H1 (cell line): Measurements from ENCODE around the gene PLXDC2. TPM values are rescaled to one million over a fixed set of nuclear protein-coding genes. Genes with fewer than 3 reads are reported as not detected.
A peak's percentile ranks its signal among the peaks of the same experiment; 100 is the strongest.

ENCODE experiments used
- CTCF ChIA-PET: fragments of 300-600 bp; sonication (Branson Sonifier 250); formaldehyde crosslinking; loops from one replicate; lab custom pipeline; 2021; ENCODE audit not compliant: partially characterized antibody; lab: Charles Lee
- POLR2A ChIA-PET: fragments of 300-600 bp; sonication (Branson Sonifier 250); formaldehyde crosslinking; loops from one replicate; lab custom pipeline; 2021; ENCODE audit warnings: inconsistent platforms; ENCODE audit not compliant: partially characterized antibody; lab: Charles Lee
- DNase-seq, 2 experiments: peaks; one replicate each; pipeline versions ENCODE4 v3.0.0 to v3.0.0-alpha.2; 2010 to 2022; ENCODE audit warnings: low spot score in 2 of 2, low read depth in 1 of 2, mixed read lengths in 1 of 2
- FAIRE-seq: peaks from 2 replicates; lab custom pipeline; 2011; peaks lifted over from hg19 to GRCh38; lab: Jason Lieb, UNC
- H2AFZ ChIP-seq: 2 replicates; pipeline ENCODE4 v1.8.1; 2012; ENCODE audit warnings: low read length, inconsistent platforms
- H2AK5ac ChIP-seq: 2 replicates; pipeline ENCODE4 v1.6.1; 2013; ENCODE audit warnings: low read depth, low read length
- H2BK120ac ChIP-seq: replicated peaks from 2 replicates; pipeline ENCODE3; 2013; ENCODE audit warnings: low read depth, low read length, inconsistent platforms
- H2BK12ac ChIP-seq: 2 replicates; pipeline ENCODE4 v1.6.1; 2013; ENCODE audit warnings: low read depth, low read length
- H2BK15ac ChIP-seq: 2 replicates; pipeline ENCODE4 v1.6.1; 2013; ENCODE audit warnings: low read length
- H2BK20ac ChIP-seq: 2 replicates; pipeline ENCODE4 v1.6.1; 2013; ENCODE audit warnings: low read length
- H2BK5ac ChIP-seq: 2 replicates; pipeline ENCODE4 v1.6.1; 2013; ENCODE audit warnings: low read depth, low read length
- H3K14ac ChIP-seq: 2 replicates; pipeline ENCODE4 v1.6.1; 2013; ENCODE audit warnings: inconsistent platforms; ENCODE audit not compliant: insufficient read length
- H3K18ac ChIP-seq: 2 replicates; pipeline ENCODE4 v1.6.1; 2013; ENCODE audit warnings: low read length; ENCODE audit errors: extremely low read depth
- H3K23ac ChIP-seq: 2 replicates; pipeline ENCODE4 v1.6.1; 2013; ENCODE audit warnings: inconsistent platforms; ENCODE audit not compliant: insufficient read length
- H3K23me2 ChIP-seq: 2 replicates; pipeline ENCODE4 v1.6.1; 2013; ENCODE audit warnings: low read depth, low read length
- H3K27ac ChIP-seq: 2 replicates; pipeline ENCODE4 v1.6.1; 2011; ENCODE audit warnings: low read depth, low read length, inconsistent platforms
- H3K27me3 ChIP-seq, 4 experiments: replicated peaks in 1 of 4; 1 replicate in 1 of 4; 2 replicates in 3 of 4; pipeline versions ENCODE4 v1.6.1 to v1.8.1; 2011 to 2013; ENCODE audit warnings: low read length in 3 of 4, mild to moderate bottlenecking in 3 of 4, inconsistent platforms in 2 of 4, mixed read lengths in 2 of 4, moderate library complexity in 1 of 4; ENCODE audit not compliant: control insufficient read depth in 3 of 4, insufficient read depth in 3 of 4; ENCODE audit errors: extremely low read depth in 1 of 4
- H3K36me3 ChIP-seq, 4 experiments: 2 replicates each; pipeline versions ENCODE4 v1.6.1 to v1.8.1; 2011 to 2013; ENCODE audit warnings: mild to moderate bottlenecking in 4 of 4, low read length in 3 of 4, moderate library complexity in 2 of 4, control low read depth in 1 of 4, inconsistent platforms in 1 of 4; ENCODE audit not compliant: insufficient read depth in 4 of 4, control insufficient read depth in 2 of 4
- H3K4ac ChIP-seq: replicated peaks from 2 replicates; pipeline ENCODE3; 2013; ENCODE audit warnings: low read length, low read depth, mixed read lengths, inconsistent platforms; ENCODE audit not compliant: insufficient read length
- H3K4me1 ChIP-seq, 4 experiments: replicated peaks in 1 of 4; 1 replicate in 1 of 4; 2 replicates in 3 of 4; pipeline versions ENCODE4 v1.6.1 to v1.8.1; 2011 to 2013; ENCODE audit warnings: low read length in 3 of 4, inconsistent platforms in 2 of 4, mixed read lengths in 1 of 4; ENCODE audit not compliant: insufficient read depth in 4 of 4, control insufficient read depth in 3 of 4
- H3K4me2 ChIP-seq, 2 experiments: 2 replicates each; pipeline versions ENCODE4 v1.6.1 to v1.8.1; 2011 to 2013; ENCODE audit warnings: low read depth in 2 of 2, low read length in 2 of 2, control low read depth in 1 of 2, inconsistent platforms in 1 of 2, mild to moderate bottlenecking in 1 of 2; ENCODE audit not compliant: insufficient read depth in 1 of 2
- H3K4me3 ChIP-seq, 4 experiments: fragments of 200-600, 300-600 bp in 1 of 4; sonication (generic), shearing (Covaris generic), sonication (Bioruptor Twin) in 1 of 4; 2 replicates each; pipeline versions ENCODE4 v1.5.1 to v1.8.1; 2011 to 2016; ENCODE audit warnings: low read length in 4 of 4, low read depth in 3 of 4, control low read depth in 2 of 4, inconsistent platforms in 2 of 4, mild to moderate bottlenecking in 2 of 4, mixed read lengths in 1 of 4, moderate library complexity in 1 of 4; ENCODE audit not compliant: insufficient read depth in 2 of 4; ENCODE audit errors: extremely low read depth in 1 of 4
- H3K56ac ChIP-seq: replicated peaks from 2 replicates; pipeline ENCODE3; 2013; ENCODE audit warnings: low read depth, mild to moderate bottlenecking, mixed read lengths, low read length, inconsistent platforms; ENCODE audit not compliant: insufficient read length
- H3K79me1 ChIP-seq: 2 replicates; pipeline ENCODE4 v1.6.1; 2013; ENCODE audit warnings: low read depth, low read length, control low read depth
- H3K79me2 ChIP-seq, 2 experiments: 2 replicates each; pipeline versions ENCODE4 v1.6.1 to v1.8.1; 2012 to 2013; ENCODE audit warnings: low read length in 2 of 2, mild to moderate bottlenecking in 2 of 2, inconsistent platforms in 1 of 2; ENCODE audit not compliant: insufficient read depth in 2 of 2, control insufficient read depth in 1 of 2
- H3K9ac ChIP-seq, 4 experiments: replicated peaks in 1 of 4; 1 replicate in 1 of 4; 2 replicates in 3 of 4; pipeline versions ENCODE4 v1.6.1 to v1.8.1; 2011 to 2013; ENCODE audit warnings: low read depth in 3 of 4, low read length in 3 of 4, control low read depth in 2 of 4, mild to moderate bottlenecking in 2 of 4, moderate library complexity in 2 of 4, inconsistent platforms in 1 of 4; ENCODE audit errors: extremely low read depth in 1 of 4
- H3K9me3 ChIP-seq, 2 experiments: 2 replicates each; pipeline versions ENCODE4 v1.6.1 to v1.8.1; 2012 to 2013; ENCODE audit warnings: mild to moderate bottlenecking in 2 of 2, moderate library complexity in 2 of 2, control low read depth in 1 of 2, inconsistent platforms in 1 of 2, low read depth in 1 of 2, low read length in 1 of 2, mixed read lengths in 1 of 2; ENCODE audit not compliant: insufficient read depth in 2 of 2
- H4K20me1 ChIP-seq, 2 experiments: replicated peaks in 1 of 2; 2 replicates each; pipeline versions ENCODE3 to v1.8.1; 2011 to 2013; ENCODE audit warnings: inconsistent platforms in 2 of 2, low read length in 2 of 2, mild to moderate bottlenecking in 1 of 2; ENCODE audit not compliant: insufficient read depth in 2 of 2, control insufficient read depth in 1 of 2
- H4K5ac ChIP-seq: 2 replicates; pipeline ENCODE4 v1.6.1; 2013; ENCODE audit warnings: low read length, low read depth, mixed read lengths, inconsistent platforms; ENCODE audit not compliant: insufficient read length
- H4K8ac ChIP-seq: 2 replicates; pipeline ENCODE4 v1.8.0; 2013; ENCODE audit warnings: mild to moderate bottlenecking, moderate library complexity, low read length, inconsistent platforms; ENCODE audit not compliant: insufficient read depth; ENCODE audit errors: extremely low read depth
- H4K91ac ChIP-seq: replicated peaks from 2 replicates; pipeline ENCODE3; 2013; ENCODE audit warnings: low read length, mixed read lengths, inconsistent platforms; ENCODE audit not compliant: insufficient read length
- ASH2L ChIP-seq: fragments of 200-600, 300-600 bp; sonication (generic); IDR thresholded peaks from one replicate; pipeline ENCODE4 v1.7.1; 2017; ENCODE audit warnings: low read length
- HDAC2 ChIP-seq, 2 experiments: fragments of 300-600 bp in 1 of 2; sonication (generic) in 1 of 2; IDR thresholded peaks; 2 replicates each; pipeline ENCODE4 v1.6.1; 2011 to 2012; ENCODE audit warnings: low read depth in 2 of 2, low read length in 2 of 2, mild to moderate bottlenecking in 2 of 2, moderate library complexity in 2 of 2, borderline replicate concordance in 1 of 2, inconsistent platforms in 1 of 2
- RAD21 ChIP-seq, 2 experiments: IDR thresholded peaks in 1 of 2; conservative IDR thresholded peaks in 1 of 2; 2 replicates each; pipeline ENCODE4 v1.6.1; 2011; ENCODE audit warnings: low read depth in 2 of 2, low read length in 2 of 2, improper control_type of control experiment in 1 of 2, inconsistent platforms in 1 of 2, mild to moderate bottlenecking in 1 of 2, moderate library complexity in 1 of 2
- SUZ12 ChIP-seq: fragments of 200-600 bp; sonication (generic); IDR thresholded peaks from 2 replicates; pipeline ENCODE4 v1.6.1; 2012; ENCODE audit warnings: mild to moderate bottlenecking, inconsistent platforms, low read length, moderate library complexity, mixed read lengths
- TBP ChIP-seq: IDR thresholded peaks from 2 replicates; pipeline ENCODE4 v1.6.1; 2011; ENCODE audit warnings: low read depth, low read length, improper control_type of control experiment
- TEAD4 ChIP-seq: IDR thresholded peaks from 2 replicates; pipeline ENCODE4 v1.6.1; 2012; ENCODE audit warnings: low read depth, low read length, inconsistent platforms, mixed read lengths
- WGBS, 2 experiments: shearing (Covaris generic) in 1 of 2; methylation state at CpG; one replicate each; pipeline versions ENCODE4 v1.1.6 to v1.1.7; 2013 to 2015; ENCODE audit warnings: low lambda C conversion rate in 2 of 2, mixed read lengths in 2 of 2, inconsistent platforms in 1 of 2, low coverage in 1 of 2, missing lambda C conversion rate in 1 of 2; ENCODE audit not compliant: insufficient replicate concordance in 2 of 2, insufficient coverage in 1 of 2, insufficient read length in 1 of 2; ENCODE audit errors: extremely low coverage in 1 of 2, missing lambda C conversion rate in 1 of 2; 5-methylcytosine and 5-hydroxymethylcytosine counted together
- polyA plus RNA-seq, 7 experiments: library from polyadenylated mRNA; depleted of rRNA in 3 of 7; stranded (reverse) in 5 of 7; unstranded in 2 of 7; fragments of >200 nt in 5 of 7; fragments of 200-250 nt in 2 of 7; gene quantifications; 1 replicate in 5 of 7; 2 replicates in 1 of 7; 4 replicates in 1 of 7; pipeline versions ENCODE4 v1.2.1 to v1.2.3, GENCODE V29; 2011 to 2013; ENCODE audit warnings: missing spikeins in 2 of 7, mixed read lengths in 2 of 7
- total RNA-seq: library from RNA; stranded (reverse); fragmentation: NEBNext Ultra II Directional; extraction: Animal tissue kit (Norgen Biotek cat#: 25700); gene quantifications from 2 replicates; pipeline ENCODE4 v1.2.1, GENCODE V29; 2021
- TF ChIP-seq, protein P1 (sequence below): IDR thresholded peaks from 2 replicates; pipeline ENCODE4 v1.6.1; 2012; ENCODE audit warnings: inconsistent platforms

Gene PLXDC2
- total and polyA plus RNA-seq, 2 of the 8 experiments (the other 6 are each of a cell fraction or from before 2014, with no cell fraction given): 23.0 to 40.5 TPM

DNA sequence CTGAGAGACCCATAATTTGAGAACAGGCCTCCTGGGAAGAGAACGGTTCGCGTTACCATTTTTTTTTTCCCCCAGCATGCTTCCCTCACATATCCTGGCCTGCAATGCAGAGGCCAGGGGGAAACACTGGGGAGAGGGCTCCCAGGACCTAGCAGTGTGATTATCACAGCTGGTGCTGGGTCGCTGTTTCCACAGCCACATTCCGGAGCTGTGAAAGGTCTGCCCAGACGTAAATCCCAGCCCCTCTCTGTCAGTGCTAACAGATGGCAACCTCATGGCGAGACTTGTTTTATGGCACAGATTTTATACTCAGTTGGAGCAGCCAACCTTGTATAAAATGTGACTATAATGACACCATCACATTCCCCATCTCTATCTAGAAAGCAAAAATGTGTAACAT lies 150.5 kb downstream of the PLXDC2 start:
- TF ChIP-seq TBP: no peak
- TF ChIP-seq HDAC2 (IDR thresholded peaks at IDR 0.05; ENCODE audit: borderline replicate concordance in 1 of 2, low read depth in 2 of 2, low read length in 2 of 2): peak in 1 of 2 experiments; percentile 89; a peak in 1 of 4 replicates
- no peak for TF ChIP-seq SUZ12
- TF ChIP-seq TEAD4: peak; percentile 82
- TF ChIP-seq ASH2L: peak; percentile 54
- TF ChIP-seq, protein P1, sequence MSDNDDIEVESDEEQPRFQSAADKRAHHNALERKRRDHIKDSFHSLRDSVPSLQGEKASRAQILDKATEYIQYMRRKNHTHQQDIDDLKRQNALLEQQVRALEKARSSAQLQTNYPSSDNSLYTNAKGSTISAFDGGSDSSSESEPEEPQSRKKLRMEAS: 0 out of 2 replicates have a peak, but pooled peaks have one; percentile 7
- TF ChIP-seq RAD21 (IDR thresholded peaks at IDR 0.05 in 1 of 2, conservative IDR thresholded peaks at IDR 0.05 in 1 of 2; ENCODE audit: low read depth in 2 of 2, low read length in 2 of 2): peak in 1 of 2 experiments; percentile 17; a peak in 2 of 4 replicates
- Histone ChIP-seq H3K4me2 (peak overlapping the region in 1 of 2 experiments; percentile 8; a peak in 1 of 4 replicates), H4K8ac (no peak overlapping the region; the same call in 1 of the 2 replicates), H3K4ac (no peak overlapping the region), H3K18ac (peak overlapping the region; percentile 29; the same call in 1 of the 2 replicates), H3K4me3 (no peak overlapping the region), H2BK120ac (no peak overlapping the region), H4K5ac (peak overlapping the region; percentile 71), H2BK20ac (no peak overlapping the region; the same call in 1 of the 2 replicates), H3K9me3 (no peaks in the 10 kb centered on the region), H2BK15ac (no peak overlapping the region), H3K23ac (no peak overlapping the region), H3K36me3 (no peaks in the 10 kb centered on the region), H3K27me3 (no peaks in the 10 kb centered on the region), H3K56ac (no peak overlapping the region), H4K91ac (no peak overlapping the region), H3K4me1 (peaks cover 0 to 28% (median 13%) of the 10 kb centered on the region in 4 experiments), H3K27ac (0 out of 2 replicates have a peak overlapping the region, but pooled peaks have one; percentile 32), H3K14ac (no peak overlapping the region), H4K20me1 (no peaks in the 10 kb centered on the region), H2AFZ (no peak overlapping the region), H2BK5ac (no peak overlapping the region), H3K79me2 (peaks cover 0 to 46% of the 10 kb centered on the region in 2 experiments; a peak in 2 of 4 replicates), H3K9ac (no peak overlapping the region), H2BK12ac (0 out of 2 replicates have a peak overlapping the region, but pooled peaks have one; percentile 7), H3K79me1 (no peaks in the 10 kb centered on the region; the same call in 1 of the 2 replicates), H2AK5ac (no peak overlapping the region), H3K23me2 (no peaks in the 10 kb centered on the region)
- 33% methylated on average over 7 of the region's 7 CpGs; no CpG with 5 or more reads in 1 of the 2 experiments for WGBS, 2 experiments
- ChIA-PET CTCF (no interaction called here), POLR2A (no interaction called here)
- no peak for DNase-seq
- peak; percentile 80 for FAIRE-seq
